Dermis microvascular lymphatic vessel endothelial cell (primary cell): Measurements from ENCODE around the gene COL6A2. TPM values are rescaled to one million over a fixed set of nuclear protein-coding genes. Genes with fewer than 3 reads are reported as not detected.
A peak's percentile ranks its signal among the peaks of the same experiment; 100 is the strongest.
"Not testable (repeated sequence)": the region's sequence is repeated elsewhere in the genome, so short reads cannot be mapped to it uniquely, and the experiment has no call there.

Source experiments
- DNase-seq, 2 donors: peaks; one replicate each; pipeline versions ENCODE4 v3.0.0 to v3.0.0-alpha.2; 2010; ENCODE audit warnings: low read depth in 2 of 2
- total RNA-seq: library from RNA; depleted of rRNA; stranded (reverse); fragments of >200 nt; gene quantifications from 2 replicates; pipeline ENCODE4 v1.2.1, GENCODE V29; 2014

The COL6A2 gene
- total RNA-seq, result 6.5 and 46.0 TPM in 2 replicates

GRCh38 chr21:46097336-46098293 lies at the start of gene COL6A2:
COL6A2 (plus strand) TSS chr21:46098112.
- DNase-seq, result peak in 1 of 2 donors; percentile 14

GRCh38 chr21:46048926-46049889 lies 48.7 kb upstream of the COL6A2 start:
- DNase-seq, result no peak

- no peak for DNase-seq
These were observed 47.8 kb upstream of the COL6A2 start for GRCh38 chr21:46049890-46050667.

DNA sequence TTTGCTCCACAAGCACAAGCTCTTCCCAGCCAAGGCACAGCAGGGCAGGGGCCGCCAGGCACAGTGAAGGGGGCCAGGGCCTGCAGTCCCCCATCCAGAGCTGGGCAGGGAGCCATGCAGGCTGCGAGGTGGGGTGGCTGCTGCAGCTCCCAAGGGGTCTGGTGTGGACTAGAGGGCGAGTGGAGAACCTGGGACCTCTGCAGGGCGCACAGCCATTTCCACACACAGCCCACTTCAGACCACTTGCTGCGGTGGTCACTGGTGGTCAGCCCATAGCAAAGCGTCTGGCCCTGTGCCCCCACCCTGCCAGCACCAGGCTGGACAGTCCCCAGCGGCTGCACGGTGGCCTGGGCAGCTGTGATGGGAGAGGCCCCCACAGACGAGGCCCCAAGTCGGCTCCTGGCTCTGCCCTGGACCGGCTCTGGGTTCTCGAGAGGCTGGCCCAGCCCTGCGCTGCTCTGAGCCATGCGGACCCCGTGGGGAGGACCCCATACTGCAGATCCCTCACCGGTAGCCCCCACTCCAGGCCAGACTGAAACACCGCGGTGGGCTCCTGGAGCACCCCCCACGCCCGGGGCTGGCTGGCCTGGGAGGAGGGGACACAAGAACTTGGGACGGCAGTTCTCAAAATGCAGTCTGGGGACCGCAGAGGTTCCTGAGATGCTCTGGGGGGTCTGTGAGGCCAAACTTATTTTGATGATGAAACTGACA lies 47.1 kb upstream of the COL6A2 start:
- no peak for DNase-seq

DNA sequence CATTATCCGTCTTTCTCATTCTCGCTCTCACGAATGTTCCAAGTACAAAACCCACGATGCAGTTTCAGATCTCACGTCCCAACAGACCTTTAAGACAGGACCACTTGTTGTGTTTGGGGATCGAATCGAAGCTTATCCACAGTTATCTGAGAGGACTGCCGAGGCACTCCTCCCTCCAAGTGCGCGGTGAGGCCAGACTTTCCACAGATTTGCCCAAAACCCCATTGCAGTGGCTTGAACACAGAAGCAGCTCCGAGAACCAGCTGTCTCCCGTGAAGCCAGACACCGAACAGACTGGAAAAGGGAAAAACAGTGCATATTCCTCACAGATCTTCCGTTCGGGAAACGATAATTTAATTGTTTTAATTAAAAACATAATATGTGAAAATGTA lies 46.5 kb upstream of the COL6A2 start:
- no peak for DNase-seq

GRCh38 chr21:46051821-46052675 lies 45.9 kb upstream of the COL6A2 start:
- no peak for DNase-seq

DNA sequence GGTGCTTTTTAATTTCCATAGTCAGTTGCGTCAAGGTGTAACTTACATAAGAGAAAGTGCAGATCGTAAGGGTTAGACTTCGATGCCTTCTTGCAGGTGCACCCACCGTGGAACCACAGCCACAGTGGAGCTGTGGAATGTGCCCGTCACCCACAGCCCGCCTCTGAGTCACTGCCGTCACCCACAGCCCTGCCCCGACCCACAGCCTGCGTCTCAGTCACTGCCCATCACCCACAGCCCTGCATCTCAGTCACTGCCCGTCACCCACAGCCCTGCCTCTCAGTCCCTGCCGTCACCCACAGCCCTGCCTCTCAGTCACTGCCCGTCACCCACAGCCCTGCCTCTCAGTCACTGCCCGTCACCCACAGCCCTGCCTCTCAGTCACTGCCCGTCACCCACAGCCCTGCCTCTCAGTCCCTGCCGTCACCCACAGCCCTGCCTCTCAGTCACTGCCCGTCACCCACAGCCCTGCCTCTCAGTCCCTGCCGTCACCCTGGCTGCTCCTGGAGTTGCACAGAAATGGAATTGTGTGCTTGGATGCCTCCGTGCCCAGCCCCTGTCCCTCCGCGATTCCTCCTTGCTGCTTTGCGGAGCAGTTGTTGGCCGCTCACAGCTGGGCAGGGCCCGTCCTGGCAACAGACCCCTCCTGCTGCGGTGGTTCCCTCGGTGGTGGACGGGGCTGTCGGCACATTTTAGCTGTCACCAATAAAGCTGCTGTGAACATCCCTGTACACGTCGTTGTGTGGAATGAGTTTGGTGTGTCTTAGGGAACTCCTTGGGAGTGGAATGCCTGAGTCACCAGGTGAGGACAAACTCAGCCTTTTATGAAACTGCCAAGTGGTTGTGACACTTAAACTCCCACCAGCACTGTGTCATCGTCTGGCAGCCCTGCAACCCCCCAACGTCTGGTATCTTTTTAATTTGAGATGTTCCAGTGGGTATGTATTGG lies 44.9 kb upstream of the COL6A2 start:
- no peak for DNase-seq

- DNase-seq, result no peak
These were observed 43.9 kb upstream of the COL6A2 start for GRCh38 chr21:46054031-46054430.

DNA sequence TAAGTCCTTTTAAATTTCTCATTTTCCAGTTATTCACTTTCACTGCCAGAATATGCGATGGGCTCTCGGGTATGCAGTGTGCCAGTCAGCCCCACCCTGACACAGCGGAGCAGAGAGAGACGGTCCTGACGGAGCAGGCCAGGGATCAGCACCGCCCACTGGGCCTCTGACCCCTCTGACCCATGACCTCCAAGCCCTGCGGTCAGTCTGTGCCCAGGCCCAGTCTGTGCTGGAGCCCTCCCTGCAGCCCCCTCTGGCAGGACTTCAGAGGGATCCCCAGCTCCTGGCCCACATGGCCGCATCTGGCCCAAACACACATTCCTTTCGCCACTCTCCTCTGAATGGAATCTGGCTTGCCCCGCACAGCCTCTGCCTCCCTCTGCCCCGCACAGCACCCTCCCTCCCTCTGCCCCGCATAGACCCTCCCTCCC lies 43.4 kb upstream of the COL6A2 start:
- DNase-seq, result no peak

- no peak for DNase-seq
These were observed 42.0 kb upstream of the COL6A2 start for GRCh38 chr21:46055863-46056281.

GRCh38 chr21:46056450-46056903 lies 41.4 kb upstream of the COL6A2 start:
- no peak for DNase-seq

- no peak for DNase-seq
These were observed 40.7 kb upstream of the COL6A2 start for GRCh38 chr21:46057111-46057709.

DNA sequence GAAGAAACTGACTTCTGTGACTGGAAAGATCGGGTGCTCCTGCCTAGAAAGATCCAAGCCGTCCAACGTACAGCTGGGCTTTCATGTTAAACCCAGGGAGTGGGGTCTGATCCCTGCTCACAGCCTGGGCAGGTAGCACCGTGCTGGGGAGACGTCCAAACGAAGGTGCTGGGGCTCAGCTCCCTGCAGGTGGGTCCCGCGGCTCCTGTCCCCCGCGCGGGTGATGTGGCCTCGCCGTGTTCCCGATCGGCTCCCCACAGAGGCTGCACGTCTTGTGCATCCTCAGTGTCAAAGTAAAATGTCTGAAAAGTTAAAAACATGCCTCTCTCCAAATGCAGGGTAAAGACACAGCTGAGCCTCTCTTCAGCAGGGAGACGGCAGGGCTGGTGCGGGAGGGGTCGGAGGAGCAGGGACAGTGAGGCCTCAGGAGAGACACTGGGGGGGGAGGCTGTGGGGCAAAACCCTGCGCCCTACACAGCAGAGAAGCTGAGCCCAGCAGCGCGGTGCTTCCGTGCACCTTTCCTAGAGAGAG lies 40.1 kb upstream of the COL6A2 start:
- DNase-seq, result no peak

DNA sequence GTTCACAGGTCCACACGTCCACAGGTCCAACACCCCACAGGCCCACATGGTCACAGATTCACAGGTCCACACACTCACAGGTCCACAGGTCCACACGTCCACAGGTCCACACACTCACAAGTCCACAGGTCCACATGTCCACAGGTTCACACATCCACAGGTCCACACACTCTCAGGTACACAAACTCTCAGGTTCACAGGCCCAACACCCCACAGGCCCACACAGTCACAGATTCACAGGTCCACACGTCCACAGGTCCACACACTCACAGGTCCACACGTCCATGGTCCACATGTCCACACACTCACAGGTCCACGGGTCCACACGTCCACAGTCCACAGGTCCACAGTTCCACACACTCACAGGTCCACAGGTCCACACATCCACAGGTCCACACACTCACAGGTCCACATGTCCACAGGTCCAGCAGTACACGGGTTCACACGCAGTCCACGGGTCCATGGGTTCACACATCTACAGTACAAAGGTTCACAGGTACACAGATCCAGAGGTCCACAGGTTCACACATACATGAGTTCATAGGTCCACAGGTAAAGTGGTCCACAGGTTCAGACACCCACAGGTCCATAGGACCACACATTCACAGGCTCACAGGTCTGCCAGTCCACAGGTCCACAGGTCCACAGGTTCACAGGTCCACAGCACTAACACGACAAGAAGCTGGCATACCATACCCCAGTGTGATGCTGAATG lies 39.3 kb upstream of the COL6A2 start:
- no peak for DNase-seq

DNA sequence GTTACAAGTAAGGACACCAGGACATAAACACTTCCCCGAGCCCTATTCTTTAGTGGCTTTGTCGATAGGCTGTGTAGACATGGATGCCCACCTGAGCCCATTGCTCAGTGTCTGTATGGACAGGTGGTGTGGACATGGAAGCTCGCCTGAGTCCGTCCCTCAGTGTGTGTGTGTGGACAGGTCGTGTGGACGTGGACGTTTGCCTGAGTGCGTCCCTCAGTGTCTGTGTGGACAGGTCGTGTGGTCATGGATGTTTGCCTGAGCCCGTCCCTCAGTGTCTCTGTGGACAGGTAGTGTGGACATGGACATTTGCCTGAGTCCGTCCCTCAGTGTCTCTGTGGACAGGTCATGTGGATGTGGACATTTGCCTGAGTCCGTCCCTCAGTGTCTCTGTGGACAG lies 38.7 kb upstream of the COL6A2 start:
- DNase-seq, result no peak

DNA sequence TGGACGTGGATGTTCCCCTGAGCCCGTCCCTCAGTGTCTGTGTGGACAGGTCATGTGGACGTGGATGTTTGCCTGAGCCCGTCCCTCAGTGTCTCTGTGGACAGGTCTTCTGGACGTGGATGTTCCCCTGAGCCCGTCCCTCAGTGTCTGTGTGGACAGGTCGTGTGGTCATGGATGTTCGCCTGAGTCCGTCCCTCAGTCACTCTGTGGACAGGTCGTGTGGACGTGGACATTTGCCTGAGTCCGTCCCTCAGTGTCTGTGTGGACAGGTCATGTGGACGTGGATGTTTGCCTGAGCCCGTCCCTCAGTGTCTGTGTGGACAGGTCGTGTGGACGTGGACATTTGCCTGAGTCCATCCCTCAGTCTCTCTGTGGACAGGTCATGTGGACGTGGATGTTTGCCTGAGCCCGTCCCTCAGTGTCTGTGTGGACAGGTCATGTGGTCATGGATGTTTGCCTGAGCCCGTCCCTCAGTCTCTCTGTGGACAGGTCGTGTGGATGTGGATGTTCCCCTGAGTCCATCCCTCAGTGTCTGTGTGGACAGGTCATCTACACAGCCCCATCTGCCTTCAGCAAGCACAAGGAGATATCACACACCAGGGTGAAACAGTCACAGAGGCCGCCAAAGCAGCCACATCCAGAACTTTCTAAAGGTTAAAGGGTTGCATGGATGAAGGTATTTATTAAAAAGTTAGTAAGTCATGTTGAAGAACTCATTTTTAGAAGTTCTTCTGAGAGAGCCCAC lies 38.0 kb upstream of the COL6A2 start:
- DNase-seq, result not testable (repeated sequence)
